GM19043 (cell line): Measurements from ENCODE around the gene TSC22D2.

Experiments
- ATAC-seq: cut with Tn5 transposase; IDR thresholded peaks from one replicate; pipeline ENCODE4 v1.9.1; 2021; ENCODE audit warnings: low read depth; ENCODE audit not compliant: unreplicated experiment

Gene TSC22D2

DNA sequence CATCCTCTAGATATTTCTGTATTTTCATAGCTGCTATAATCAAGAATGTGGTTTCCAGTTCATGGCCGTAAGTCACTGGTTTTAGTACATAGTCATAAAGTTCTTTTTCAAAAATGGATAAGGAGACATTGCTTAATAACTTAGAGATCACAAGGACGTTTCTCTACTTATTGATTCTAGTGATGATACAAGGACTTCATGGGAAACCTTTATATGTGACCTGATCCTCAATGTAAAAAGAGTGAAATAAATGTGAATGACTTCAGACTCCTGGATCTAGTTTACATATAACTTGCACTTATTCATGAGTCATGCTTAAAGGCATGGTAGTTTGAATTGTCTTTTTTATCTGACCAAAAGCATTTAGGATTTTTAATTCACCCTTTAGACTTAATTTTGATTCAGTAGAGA lies 35.2 kb downstream of the TSC22D2 start:
- ATAC-seq = no peak

- no peak for ATAC-seq
These were observed 36.3 kb downstream of the TSC22D2 start for GRCh38 chr3:150444371-150444770.

GRCh38 chr3:150446470-150446977 lies 38.4 kb downstream of the TSC22D2 start:
- no peak for ATAC-seq

DNA sequence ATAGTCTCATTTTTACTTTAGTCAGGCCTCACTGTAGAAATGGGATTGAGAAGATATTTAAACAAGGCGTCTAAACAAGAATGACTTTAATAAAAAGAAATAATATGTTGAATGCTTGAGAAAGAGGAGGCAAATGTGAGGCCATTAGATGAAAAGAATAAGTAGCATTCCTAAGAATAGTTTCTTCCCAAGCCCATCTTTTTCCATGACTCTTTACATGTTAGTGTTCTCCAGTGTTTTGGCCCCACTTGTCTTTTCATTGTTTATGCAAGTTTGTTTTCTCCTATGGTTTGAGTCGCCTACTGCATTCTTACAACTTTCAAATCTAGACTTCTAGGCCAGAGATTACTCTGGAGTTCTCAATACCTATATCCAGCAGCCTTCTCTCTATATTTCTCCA lies 39.0 kb downstream of the TSC22D2 start:
- no peak for ATAC-seq

GRCh38 chr3:150447631-150448465 lies 39.8 kb downstream of the TSC22D2 start:
- ATAC-seq = no peak

DNA sequence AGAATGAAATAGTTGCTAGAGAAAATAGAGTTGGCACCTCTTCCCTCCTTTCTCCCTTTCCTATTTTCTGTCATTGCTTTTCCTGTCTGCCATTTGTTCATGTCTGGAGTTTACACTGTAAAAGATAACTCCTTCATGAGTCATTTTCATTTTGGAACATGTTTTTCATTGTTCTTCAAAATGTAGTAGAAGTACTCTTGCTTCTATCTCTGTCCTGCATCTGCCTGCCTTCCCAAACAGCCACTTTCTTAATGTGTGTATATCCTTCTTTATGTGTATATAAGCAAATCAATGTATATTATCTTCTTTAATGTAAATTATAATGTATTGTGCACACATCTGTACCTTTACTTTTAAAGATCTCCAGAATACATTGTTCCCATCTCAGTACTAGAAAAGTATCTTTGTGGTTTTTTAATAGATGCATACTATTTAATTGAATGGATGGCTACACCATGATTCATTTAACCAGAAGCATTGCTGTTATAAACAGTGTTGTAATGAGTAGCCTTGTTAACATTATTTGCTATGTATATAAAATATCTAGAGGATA lies 41.1 kb downstream of the TSC22D2 start:
- no peak for ATAC-seq

- no peak for ATAC-seq
These were observed 42.8 kb downstream of the TSC22D2 start for GRCh38 chr3:150450916-150451315.

DNA sequence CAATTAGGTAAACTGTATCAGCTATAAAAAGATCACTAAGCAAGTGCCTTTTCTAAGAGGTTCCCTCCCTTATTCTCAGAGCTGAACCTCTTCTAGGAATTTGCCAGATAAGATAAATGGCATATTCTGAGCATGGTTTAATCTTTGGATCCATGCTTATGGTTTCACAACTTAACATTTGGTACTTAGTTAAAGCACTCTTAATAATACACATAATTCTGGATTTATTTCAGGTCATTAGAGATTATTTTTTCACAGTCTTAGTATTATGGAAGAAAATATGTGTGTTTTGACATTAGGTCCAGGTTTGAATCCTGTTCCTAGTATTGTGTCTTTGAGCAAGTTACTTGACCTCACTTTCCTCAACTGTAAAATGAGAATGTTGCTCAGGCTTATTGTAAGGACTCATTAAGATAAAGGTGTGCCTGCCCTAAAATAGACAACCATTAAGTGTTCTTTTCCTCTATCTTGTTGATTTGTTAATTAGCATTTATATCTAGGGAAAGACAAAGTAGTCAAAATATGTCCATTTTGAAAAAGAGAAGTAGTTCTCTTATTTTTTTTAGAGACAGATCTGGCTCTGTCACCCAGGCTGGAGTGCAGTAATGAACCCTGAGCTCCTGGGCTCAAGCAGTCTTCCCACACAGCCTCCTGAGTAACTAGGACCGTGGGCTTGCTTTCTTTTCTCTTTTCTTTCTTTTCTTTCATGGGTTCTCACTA lies 43.4 kb downstream of the TSC22D2 start:
- no peak for ATAC-seq

- no peak for ATAC-seq
These were observed 45.3 kb downstream of the TSC22D2 start for GRCh38 chr3:150453353-150453752.

GRCh38 chr3:150454085-150454484 lies 46.0 kb downstream of the TSC22D2 start:
- no peak for ATAC-seq

GRCh38 chr3:150454622-150455021 lies 46.5 kb downstream of the TSC22D2 start:
- no peak for ATAC-seq

- no peak for ATAC-seq
These were observed 47.2 kb downstream of the TSC22D2 start for GRCh38 chr3:150455341-150455740.

- no peak for ATAC-seq
These were observed 49.9 kb downstream of the TSC22D2 start for GRCh38 chr3:150458001-150458400.

GRCh38 chr3:150460484-150460883 lies 52.4 kb downstream of the TSC22D2 start:
- no peak for ATAC-seq

GRCh38 chr3:150461399-150461798 lies 53.3 kb downstream of the TSC22D2 start:
- no peak for ATAC-seq

- ATAC-seq = no peak
These were observed 54.0 kb downstream of the TSC22D2 start for GRCh38 chr3:150462108-150462507.

- ATAC-seq = no peak
These were observed 56.6 kb downstream of the TSC22D2 start for GRCh38 chr3:150464684-150465083.

- no peak for ATAC-seq
These were observed 59.3 kb downstream of the TSC22D2 start for GRCh38 chr3:150467381-150467780.

- no peak for ATAC-seq
These were observed 61.2 kb downstream of the TSC22D2 start for GRCh38 chr3:150469031-150469930.

DNA sequence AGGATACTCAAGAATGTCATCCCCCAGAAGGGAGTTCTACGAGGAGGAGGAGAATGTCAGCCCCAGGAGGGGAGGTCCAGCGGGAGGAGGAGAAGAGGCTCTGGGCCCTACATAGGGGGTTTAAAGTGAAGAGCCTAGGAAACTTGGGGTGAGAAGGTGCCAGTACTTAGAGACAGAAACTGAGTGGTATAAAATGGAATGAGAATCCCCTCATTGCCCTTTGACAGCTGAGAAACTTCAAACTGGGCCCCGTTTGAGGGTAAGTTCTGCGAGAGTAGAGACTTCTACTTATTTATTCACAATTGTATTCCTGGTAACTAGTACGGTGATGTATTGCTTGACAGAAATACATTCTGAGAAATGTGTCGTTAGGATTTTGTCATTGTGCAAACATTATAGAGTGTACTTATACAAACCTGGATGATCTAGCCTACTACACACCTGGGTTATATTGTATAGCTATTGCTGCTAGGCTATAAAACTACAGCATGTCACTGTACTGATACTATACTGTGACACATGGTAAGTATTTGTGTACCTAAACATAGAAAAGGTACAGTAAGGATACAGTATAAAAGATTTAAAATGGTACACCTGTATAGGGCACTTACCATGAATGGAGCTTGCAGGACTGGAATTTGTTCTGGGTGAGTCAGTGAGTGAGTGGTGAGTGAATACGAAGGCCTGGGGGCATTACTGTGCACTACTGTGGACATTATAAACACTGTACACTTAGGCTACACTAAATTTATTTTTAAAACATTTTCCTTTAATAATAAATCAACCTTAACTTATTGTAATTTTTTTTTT lies 62.0 kb downstream of the TSC22D2 start:
- ATAC-seq = no peak
